Esophagus muscularis mucosa (tissue), 3 donors: ENCODE measurements around the gene GNL3.

Experiments used
- CTCF ChIP-seq, 3 experiments: fragments of 200-600 bp in 2 of 3; fragments of 450-650 bp in 1 of 3; sonication (generic) in 2 of 3; IDR thresholded peaks; one replicate each; pipeline ENCODE4 v1.5.1; 2017 to 2019; ENCODE audit warnings: antibody characterized with exemption in 3 of 3, mild to moderate bottlenecking in 2 of 3, moderate library complexity in 1 of 3
- EP300 ChIP-seq: sonication (generic); formaldehyde crosslinking; IDR thresholded peaks from one replicate; pipeline ENCODE4 v1.6.1; 2017; ENCODE audit warnings: antibody characterized with exemption

- TF ChIP-seq CTCF (IDR thresholded peaks at IDR 0.05) (no peak), EP300 (no peak)
These were observed 8.8 kb downstream of the GNL3 start for GRCh38 chr3:52694528-52695189.
